NT2/D1 (cell line): ENCODE data around the gene SNCB.

Experiments used
- DNase-seq: peaks from one replicate; pipeline ENCODE4 v3.0.0-alpha.2; 2011; ENCODE audit warnings: low read depth, low spot score
- H3K27me3 ChIP-seq: 2 replicates; pipeline ENCODE4 v1.6.0; 2011; ENCODE audit warnings: mild to moderate bottlenecking; ENCODE audit not compliant: insufficient read length, insufficient read depth
- H3K36me3 ChIP-seq: 2 replicates; pipeline ENCODE4 v1.6.1; 2011; ENCODE audit warnings: mild to moderate bottlenecking, low read length, mixed read lengths; ENCODE audit not compliant: insufficient read depth, insufficient read length
- H3K4me1 ChIP-seq: 2 replicates; pipeline ENCODE4 v1.5.1; 2011; ENCODE audit not compliant: insufficient read depth, insufficient read length
- H3K4me3 ChIP-seq: 2 replicates; pipeline ENCODE4 v1.5.1; 2011; ENCODE audit warnings: low read depth; ENCODE audit not compliant: insufficient read length
- H3K9ac ChIP-seq: 2 replicates; pipeline ENCODE4 v1.6.0; 2011; ENCODE audit warnings: low read depth; ENCODE audit not compliant: insufficient read length
- H3K9me3 ChIP-seq: 2 replicates; pipeline ENCODE4 v1.5.1; 2011; ENCODE audit warnings: mild to moderate bottlenecking, low read length; ENCODE audit not compliant: insufficient read depth
- SUZ12 ChIP-seq: IDR thresholded peaks from 2 replicates; pipeline ENCODE4 v1.6.1; 2011; ENCODE audit not compliant: insufficient read length, insufficient read depth; ENCODE audit errors: extremely low read depth
- YY1 ChIP-seq: IDR thresholded peaks from 2 replicates; pipeline ENCODE4 v1.6.1; 2011; ENCODE audit not compliant: insufficient read length, insufficient read depth
- ZNF274 ChIP-seq: IDR thresholded peaks from 2 replicates; pipeline ENCODE4 v1.6.1; 2011; ENCODE audit warnings: mild to moderate bottlenecking, low read depth, low read length

SNCB gene

DNA sequence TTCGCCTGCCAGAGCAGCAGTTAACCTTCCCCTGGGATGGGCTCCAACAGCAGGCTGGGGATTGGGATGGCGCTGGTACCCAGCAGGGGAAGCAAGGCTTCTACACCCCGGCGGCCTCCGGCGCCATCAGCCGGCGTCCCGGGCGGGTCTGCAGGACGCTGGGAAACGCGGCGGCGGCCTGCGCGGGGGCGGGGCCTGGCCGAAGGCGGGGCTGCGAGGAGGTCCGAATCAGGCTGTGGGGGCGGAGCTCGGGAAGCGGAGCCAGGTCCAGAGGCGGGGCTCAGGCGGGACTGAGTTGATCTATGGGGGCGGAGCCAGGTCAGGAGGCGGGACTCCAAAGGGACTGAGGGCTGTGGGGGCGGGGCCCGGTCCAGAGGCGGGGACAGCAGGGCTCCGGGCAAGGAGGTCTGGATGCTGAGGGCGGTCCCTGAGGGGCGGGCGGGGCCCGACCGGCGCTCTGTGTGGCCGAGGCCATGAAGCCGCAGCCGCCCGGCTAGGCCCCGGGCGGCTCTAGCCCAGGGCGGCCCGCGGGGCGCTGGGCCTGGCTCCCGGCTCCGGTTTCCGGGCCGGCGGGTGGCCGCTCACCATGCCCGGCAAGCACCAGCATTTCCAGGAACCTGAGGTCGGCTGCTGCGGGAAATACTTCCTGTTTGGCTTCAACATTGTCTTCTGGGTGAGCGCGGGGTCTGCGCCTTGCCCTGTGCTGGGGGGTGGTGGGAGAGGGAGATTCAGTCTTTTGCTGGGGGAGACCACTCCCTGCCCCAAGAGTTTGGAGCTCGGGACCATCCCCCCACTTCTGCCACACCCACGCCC is 16.9 kb upstream of the SNCB start, which contains the start of gene TSPAN17:
TSS of gene TSPAN17 (plus strand) at position 455 of the 813 bp plus-strand sequence. CDS start at position 587, 132 bp downstream.
- peak; percentile 97 for DNase-seq
- Histone ChIP-seq H3K4me3 (peak within 1 kb of the TSS; percentile 56), H3K4me1 (peaks cover 34% of the 10 kb centered on the region), H3K36me3 (peaks cover 3% of the 10 kb centered on the region), H3K9me3 (no peaks in the 10 kb centered on the region), H3K27me3 (no peaks in the 10 kb centered on the region), H3K9ac (peak within 1 kb of the TSS; percentile 81)
- TF ChIP-seq ZNF274, result no peak
- no peak for TF ChIP-seq SUZ12
- TF ChIP-seq YY1, result no peak

DNA sequence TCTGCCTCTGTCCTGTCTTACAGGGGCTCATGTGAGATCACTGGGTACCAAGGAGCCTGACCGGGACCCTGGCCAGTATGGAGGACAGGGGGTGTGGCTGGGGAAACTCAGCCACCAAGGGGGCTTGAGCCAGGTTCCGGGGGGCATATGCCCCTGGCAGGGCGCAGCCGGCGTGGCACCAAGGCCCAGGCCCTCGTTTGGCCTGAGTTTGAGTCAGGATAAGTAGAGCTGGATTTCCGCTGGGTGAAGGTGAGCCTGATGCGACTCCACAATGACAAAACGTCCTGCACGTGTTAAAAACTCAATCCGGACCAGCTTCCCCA is 16.3 kb upstream of the SNCB start:
- Histone ChIP-seq H3K4me3 (peak overlapping the region; percentile 21), H3K36me3 (no peaks in the 10 kb centered on the region), H3K27me3 (no peaks in the 10 kb centered on the region), H3K4me1 (peaks cover 34% of the 10 kb centered on the region), H3K9ac (peak overlapping the region; percentile 77), H3K9me3 (no peaks in the 10 kb centered on the region)
- TF ChIP-seq ZNF274, result no peak
- TF ChIP-seq YY1, result no peak
- TF ChIP-seq SUZ12, result no peak
- DNase-seq, result no peak

DNA sequence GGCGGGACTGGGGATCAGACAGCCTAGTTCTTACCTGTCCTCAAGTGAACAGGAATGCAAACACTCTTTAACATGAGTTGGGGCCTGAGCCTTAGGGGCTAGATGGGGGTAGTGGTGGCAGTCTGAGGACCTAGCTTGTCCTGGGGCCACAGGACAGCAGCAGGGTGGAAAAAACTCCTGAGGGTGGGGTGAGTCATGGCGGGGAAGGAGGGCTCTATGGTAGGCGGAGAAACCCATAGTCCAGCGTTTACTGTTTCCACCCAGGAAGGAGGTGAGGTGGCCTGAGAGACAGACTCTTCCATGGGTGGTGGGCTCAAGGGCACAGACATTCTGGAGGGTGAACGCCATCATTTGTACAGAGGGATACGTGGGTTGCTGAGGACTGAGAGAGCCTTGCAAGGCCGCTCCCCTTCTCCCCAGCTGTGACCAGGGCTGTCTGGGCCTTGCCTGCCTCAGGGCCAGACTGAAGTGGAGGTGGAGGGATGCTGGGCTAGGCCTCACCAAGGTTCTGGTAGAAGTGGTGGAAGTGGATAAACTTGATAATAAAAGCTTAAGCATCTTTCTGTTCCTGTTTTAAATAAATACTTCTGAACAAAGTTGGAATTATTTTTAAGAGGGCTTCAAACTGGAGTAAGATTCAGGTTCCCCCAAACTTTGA is 15.8 kb upstream of the SNCB start:
- no peaks in the 10 kb centered on the region for H3K27me3 ChIP-seq
- no peaks in the 10 kb centered on the region for H3K36me3 ChIP-seq
- peak overlapping the region; percentile 21 for H3K9ac ChIP-seq
- peaks cover 31% of the 10 kb centered on the region for H3K4me1 ChIP-seq
- no peak for DNase-seq
- H3K4me3 ChIP-seq, result no peak overlapping the region
- no peak for TF ChIP-seq SUZ12
- TF ChIP-seq YY1, result no peak
- TF ChIP-seq ZNF274, result no peak
- H3K9me3 ChIP-seq, result no peaks in the 10 kb centered on the region

DNA sequence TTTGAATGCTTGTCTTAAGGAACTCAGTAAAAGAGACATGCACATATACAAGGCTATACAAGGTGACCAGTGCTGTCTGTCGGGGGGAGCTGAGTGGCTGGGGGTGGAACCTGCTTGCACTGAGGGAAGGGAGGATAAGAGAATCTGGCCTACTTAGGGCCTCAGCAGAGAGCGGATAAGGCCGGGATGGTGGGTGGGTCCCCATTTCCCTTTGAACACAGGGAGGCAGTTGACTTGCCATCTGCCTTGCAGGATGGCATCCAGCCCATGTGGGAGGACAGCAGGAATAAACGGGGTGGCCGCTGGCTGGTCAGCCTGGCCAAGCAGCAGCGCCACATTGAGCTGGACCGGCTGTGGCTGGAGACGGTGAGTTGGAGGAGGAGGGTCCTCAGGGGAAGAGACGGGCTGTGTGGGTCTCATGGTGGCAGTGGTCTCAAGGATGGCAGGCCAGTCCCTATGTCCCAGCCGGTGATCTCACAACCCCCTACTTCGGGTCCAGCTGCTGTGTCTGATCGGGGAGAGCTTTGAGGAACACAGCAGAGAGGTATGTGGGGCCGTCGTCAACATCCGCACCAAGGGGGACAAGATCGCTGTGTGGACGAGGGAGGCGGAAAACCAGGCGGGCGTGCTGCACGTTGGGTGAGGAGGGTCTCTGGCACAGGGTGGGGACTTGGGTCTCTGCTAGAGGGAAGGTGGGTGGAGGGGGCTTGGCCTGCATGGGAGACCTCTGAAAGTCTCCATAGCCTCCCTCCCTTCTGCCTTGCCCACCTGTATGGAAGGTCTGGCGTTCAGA is 14.7 kb upstream of the SNCB start:
- H3K4me1 ChIP-seq, result peaks cover 25% of the 10 kb centered on the region

DNA sequence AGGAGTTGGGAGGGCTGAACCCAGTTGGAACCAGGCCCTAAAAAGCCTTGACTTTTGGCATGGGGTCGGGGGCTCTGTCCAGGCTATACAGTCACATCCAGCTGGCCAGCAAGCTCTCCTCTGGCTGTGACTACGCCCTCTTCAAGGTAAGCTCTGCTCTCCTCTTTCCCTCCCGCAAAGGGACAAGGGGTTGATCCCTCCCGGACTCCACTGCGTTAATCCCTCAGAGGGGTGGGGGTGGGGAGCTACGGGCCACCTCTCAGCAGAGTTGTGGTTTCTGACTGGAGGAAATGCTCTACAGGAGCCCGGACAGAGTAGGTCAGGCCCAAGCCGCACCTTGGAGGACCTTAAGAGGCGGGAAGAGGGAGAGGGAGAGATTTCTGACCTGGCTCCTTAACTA is 14.0 kb upstream of the SNCB start:
- H3K36me3 ChIP-seq, result no peaks in the 10 kb centered on the region
- no peaks in the 10 kb centered on the region for H3K27me3 ChIP-seq
- peak overlapping the region; percentile 6 for H3K9ac ChIP-seq
- no peak for TF ChIP-seq SUZ12
- no peak for TF ChIP-seq ZNF274
- TF ChIP-seq YY1, result no peak
- no peak overlapping the region for H3K4me3 ChIP-seq
- no peaks in the 10 kb centered on the region for H3K9me3 ChIP-seq
- no peak for DNase-seq
- H3K4me1 ChIP-seq, result peaks cover 25% of the 10 kb centered on the region

More for the DNA sequence above, 14.7 kb upstream of the SNCB start:
- Histone ChIP-seq H3K36me3 (no peaks in the 10 kb centered on the region), H3K4me3 (no peak overlapping the region), H3K27me3 (no peaks in the 10 kb centered on the region), H3K9ac (no peak overlapping the region), H3K9me3 (no peaks in the 10 kb centered on the region)
- TF ChIP-seq YY1 (no peak), SUZ12 (no peak), ZNF274 (no peak)
- DNase-seq, result no peak

DNA sequence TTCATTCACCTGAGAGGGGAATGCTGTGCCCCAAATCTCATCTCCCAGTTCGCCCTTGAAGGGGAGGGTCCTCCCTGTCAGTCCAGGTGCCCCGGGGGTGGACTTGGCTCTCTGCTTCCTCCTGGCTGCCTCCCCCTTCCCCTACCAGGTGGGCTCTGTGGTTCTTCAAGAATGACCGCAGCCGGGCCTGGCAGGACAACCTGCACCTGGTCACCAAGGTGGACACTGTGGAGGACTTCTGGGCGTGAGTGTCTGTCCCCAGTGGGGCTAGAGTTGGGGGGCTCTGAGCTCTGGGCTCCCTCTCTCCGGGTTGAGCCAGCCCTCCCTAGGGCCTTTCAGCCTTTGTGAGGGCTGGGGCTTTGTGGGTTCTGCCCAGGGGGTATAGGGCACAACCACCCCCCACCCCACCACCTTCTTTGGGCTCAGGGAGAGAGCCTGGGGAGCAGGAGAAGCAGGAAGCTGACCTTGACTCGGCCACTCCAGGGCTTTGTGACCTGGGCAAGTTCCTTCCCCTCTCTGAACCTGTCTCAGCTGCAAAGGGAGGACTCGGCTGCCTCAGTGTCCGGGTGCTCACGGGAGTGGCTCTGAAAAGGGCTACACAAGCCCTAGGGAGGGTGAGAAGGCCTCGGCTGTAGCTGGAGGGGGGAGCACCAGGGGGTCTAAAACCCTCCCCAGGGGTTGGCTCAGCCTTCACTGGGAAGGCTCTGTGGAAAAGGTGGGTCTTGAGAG is 13.3 kb upstream of the SNCB start:
- no peaks in the 10 kb centered on the region for H3K36me3 ChIP-seq
- DNase-seq, result no peak
- peak overlapping the region; percentile 6 for H3K9ac ChIP-seq
- H3K27me3 ChIP-seq, result no peaks in the 10 kb centered on the region
- H3K9me3 ChIP-seq, result no peaks in the 10 kb centered on the region
- H3K4me3 ChIP-seq, result no peak overlapping the region
- H3K4me1 ChIP-seq, result peaks cover 21% of the 10 kb centered on the region
- TF ChIP-seq YY1, result no peak
- no peak for TF ChIP-seq ZNF274
- no peak for TF ChIP-seq SUZ12
